H4 (cell line): ENCODE results near the gene DGKZ. TPM values are rescaled to one million over a fixed set of nuclear protein-coding genes. Genes with fewer than 3 reads are reported as not detected.

Experiments
- DNase-seq: peaks from one replicate; pipeline ENCODE4 v3.0.0-alpha.2; 2015; ENCODE audit warnings: low spot score
- total RNA-seq: library from RNA; depleted of rRNA; stranded (reverse); fragments of >200 nt; shearing (Covaris generic); gene quantifications from 2 replicates; pipeline ENCODE4 v1.2.3, GENCODE V29; 2014

Gene DGKZ
- total RNA-seq, 1 experiment from 2014 or later = 25.3 TPM

DNA sequence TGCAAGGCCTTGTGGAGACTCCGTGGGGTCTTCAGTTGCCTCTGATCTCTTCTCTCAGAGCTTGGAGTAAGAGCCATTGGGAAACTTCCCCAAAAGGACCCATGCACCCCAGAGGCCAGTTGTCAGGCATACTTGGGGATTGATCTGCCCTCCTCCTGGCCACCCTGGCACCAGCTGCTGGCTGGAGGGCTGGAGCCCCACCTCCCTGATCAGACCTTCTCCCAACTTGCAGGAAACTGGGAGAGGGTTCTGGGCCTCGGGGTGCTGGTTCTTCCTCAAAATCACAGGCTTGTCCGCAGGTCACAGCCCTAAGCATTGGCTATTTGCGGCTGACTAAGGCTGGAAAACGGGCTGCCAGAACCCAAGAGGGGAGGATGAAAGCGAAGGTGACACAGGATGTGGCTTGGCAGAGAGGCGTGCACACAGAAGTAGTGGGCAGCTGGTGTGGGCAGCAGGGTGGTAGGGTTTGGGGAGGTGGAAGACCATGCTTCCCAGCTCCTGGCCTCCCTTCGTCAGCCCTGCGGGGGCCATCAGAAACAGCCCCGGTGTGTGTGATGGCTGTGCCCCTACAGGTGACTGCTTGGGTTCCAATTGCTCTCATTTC, 1.3 kb upstream of the DGKZ start:
- DNase-seq = no peak

DNA sequence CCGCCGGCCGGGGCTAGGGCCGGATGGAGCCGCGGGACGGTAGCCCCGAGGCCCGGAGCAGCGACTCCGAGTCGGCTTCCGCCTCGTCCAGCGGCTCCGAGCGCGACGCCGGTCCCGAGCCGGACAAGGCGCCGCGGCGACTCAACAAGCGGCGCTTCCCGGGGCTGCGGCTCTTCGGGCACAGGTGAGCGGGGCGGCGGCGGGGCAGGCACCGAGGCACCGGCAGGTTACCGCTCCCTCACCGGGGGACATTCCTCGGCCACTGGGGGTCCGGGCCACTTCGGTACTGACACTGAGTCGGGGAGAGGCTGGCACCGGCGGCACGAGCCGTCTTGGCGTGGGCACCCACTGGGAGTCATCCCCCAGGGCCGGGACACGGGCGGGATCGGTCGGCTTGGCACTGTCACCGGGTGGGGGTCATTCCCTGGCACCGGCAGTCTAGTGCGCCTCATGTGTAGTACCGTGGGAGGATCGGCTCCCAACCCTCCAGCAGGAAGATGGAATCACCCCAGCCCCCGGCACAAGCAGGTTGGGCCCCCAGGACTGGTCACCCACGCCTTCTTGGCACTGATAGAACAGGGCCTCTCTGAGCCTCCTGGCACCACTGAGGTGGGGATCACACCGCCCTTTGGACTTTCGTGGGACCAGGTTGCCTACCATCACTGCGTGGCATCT, 511 bp downstream of the DGKZ start:
- DNase-seq = no peak

DNA sequence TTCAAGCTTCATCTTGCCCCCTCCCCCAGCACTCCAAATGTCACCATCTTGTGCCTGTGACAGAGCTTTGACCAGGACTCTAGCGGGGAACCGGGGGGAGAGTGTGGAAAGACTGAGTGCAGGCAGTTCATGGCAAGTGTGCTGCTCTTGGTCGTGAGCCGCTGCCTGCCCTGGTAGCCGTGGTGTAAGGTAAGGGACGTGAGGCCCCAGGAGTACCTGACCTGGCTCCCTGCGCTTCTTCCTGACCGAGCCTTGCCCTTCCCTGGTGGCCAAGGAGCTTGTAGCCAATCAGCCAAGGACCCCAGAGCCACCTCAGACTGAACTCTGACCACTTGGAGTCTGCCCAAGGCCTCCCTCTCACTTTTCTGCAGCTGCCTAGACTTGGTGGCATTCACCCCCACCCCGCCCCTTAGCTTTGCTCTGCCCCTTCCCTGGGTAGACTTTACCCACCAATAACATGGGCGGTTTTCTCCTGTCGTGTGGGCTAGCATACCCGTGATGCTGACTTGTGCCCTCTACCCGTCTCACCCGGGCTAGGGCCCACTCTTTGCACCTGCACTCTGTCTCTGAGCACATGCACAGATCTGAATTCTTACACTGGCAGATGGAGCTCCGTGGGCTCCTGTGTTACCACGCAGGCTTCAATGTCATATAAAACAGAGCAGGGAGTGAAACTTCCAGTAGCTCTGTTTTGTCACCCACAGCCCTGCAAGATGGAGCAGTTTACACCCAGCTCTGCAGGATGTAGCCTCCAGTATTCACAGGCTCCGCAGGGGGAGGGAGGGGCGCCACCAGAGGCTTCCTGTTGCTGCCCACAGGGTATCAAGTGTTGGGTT, 1.5 kb downstream of the DGKZ start:
- no peak for DNase-seq

GRCh38 chr11:46350695-46351094, 3.4 kb downstream of the DGKZ start:
- no peak for DNase-seq

GRCh38 chr11:46351148-46351547, 3.9 kb downstream of the DGKZ start:
- DNase-seq = no peak

DNA sequence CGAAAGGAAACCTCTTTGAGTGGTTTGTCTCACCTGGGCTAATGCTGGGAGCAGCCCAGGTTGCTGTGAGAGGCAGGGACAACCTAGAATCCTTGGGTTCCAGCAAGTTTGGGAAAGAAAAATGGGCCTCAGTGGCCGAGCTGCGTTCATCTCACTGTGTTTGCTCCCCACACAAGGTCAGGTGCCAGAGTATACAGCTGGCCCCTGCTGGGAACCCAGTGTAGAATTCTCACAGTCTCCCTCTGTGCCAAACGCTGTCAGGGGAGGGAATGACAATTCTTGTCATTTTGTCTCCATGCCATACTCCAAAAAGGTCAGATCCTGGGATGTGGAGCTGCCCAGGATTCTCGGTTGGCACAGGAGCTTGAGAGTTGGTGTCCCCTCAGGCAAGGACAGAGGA, 4.3 kb downstream of the DGKZ start:
- no peak for DNase-seq

DNA sequence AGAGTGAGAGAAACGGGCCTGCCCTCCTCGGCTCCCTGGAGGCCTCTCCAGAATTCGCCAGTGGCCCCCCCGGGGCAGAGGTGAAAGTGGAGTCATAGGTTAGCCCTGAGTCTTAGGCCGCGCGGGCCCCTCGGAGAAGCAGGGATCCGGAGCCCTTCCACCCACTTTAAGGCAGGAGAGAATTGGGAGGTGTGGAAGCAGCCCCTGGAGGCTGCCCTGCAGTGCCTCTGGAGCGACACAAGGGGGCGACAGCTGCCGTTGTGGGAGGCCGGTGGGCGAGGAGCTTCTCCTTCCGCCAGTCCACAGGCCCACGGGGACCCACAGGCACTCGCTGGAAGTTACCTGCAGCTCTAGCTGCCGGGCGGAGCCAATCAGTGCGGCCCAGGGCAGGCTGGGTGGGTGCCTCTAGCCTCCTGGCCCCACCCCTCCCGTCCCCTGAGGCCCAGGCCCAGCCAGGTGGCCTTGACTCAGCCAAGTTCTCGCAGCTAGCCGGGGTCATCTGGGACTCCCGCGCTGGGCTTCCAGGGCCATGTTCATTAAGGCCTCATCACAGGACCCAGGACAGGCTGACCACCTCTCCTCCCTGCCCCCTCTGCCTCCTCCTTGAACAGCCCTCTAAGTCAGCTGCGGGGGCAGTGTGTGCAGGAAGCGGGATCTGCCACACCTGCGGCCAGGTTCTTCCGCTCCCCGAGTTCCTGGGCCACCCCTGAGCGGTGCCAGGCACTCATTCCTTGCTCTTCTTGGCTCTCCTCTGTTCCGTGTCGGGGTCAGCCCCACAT, 5.0 kb downstream of the DGKZ start:
- DNase-seq = no peak

DNA sequence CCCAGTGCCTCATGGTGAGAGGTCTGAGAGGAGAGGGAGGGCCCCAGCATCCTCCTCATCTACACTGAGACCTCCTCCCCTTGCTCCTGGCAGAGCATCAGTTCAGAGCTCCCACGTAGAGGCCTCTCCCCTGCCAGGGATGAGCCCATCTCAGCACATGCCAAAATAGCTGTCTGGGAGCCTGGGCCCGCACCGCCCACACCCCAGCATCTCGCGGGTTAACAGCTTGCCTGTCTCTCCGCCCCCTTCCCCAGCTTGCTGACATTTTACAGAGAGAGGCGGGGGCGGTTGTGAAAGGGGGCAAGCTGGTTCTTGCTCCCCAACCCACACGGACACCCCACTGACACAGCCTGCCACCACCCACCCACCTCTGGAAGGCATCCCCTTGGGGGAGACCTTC, 6.4 kb downstream of the DGKZ start:
- DNase-seq = no peak

DNA sequence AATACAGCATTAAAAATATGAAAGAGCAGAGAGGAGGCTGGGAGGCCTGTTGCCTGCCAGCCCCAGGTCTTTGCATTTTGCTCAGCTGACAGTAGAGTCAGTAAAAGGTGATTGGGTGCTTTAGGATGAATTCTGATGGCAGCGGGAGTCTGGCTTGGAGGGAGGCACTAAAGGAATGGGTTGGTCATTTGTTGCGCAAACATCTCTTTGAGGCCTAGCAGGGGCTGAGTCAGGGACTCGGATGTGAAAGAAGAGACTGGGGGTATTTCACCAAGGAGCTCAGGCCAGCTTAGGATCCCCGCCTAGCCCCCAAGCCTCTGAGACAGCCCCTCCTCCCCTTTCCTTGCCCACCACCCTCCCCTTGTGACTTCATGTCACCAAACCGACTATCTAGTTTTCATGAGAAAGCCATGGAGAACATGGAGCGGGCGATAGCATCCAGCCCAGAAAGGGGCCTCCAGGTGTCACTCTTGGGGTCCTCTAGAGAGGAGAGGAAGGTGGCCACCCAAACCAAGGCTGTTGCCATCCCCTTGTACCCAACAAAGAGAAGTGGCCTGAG, 9.7 kb downstream of the DGKZ start:
- no peak for DNase-seq

GRCh38 chr11:46357483-46357936, 10.2 kb downstream of the DGKZ start:
- DNase-seq = no peak

DNA sequence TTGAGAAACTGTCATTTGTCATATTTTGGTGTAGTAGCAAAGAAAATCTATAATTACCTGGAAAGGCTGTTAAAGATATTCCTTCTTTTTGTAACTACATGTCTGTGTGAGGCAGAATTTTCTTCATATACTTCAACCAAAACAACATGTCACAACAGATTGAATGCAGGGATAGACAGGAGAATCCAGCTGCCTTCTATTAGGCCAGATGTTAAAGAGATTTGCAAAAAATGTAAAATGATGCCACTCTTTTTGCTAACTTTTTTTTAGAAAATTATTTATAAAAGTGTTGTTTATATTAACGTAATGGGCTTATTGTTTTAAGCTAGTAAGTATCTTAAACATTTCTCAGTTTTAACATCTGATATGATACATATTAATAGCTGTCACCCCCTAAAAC, 12.7 kb downstream of the DGKZ start:
- no peak for DNase-seq

- DNase-seq = no peak
Observed at GRCh38 chr11:46360878-46361277, 13.6 kb downstream of the DGKZ start.

- DNase-seq = no peak
Observed at GRCh38 chr11:46361283-46362155, 14.3 kb downstream of the DGKZ start.

GRCh38 chr11:46362156-46363030, 15.1 kb downstream of the DGKZ start:
- DNase-seq = no peak

- peak; percentile 56 for DNase-seq
Observed at GRCh38 chr11:46363031-46363407, 15.8 kb downstream of the DGKZ start.

DNA sequence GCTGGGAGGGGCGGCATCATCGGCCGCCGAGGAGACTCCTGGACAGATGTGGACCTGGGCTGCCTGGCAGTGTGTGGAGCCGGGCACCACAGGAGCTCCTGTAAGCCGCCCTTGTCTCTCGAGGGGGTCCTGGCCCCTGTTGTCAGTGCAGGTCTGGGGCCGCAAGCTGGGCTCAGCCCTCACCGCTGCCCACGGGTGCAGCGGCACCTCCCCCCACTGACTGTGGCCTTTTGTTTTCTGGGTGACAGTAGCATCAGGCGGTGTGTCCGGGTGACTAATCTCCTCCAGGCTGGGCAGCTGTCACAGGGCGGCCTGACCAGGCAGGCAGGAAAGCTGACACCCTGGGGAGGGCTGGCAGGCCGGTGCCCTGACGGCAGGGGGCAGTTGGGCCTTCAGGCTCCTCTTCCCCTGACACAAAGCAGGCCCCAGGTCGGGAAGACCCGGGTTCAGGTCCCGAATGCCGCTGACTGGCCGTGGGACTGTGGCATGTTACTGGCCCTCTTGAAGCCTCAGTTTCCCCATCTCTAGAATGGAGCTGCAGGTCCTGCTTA, 16.3 kb downstream of the DGKZ start:
- DNase-seq = peak; percentile 85

- no peak for DNase-seq
Observed at GRCh38 chr11:46364056-46364455, 16.8 kb downstream of the DGKZ start.

- no peak for DNase-seq
Observed at GRCh38 chr11:46364791-46365190, 17.5 kb downstream of the DGKZ start.

DNA sequence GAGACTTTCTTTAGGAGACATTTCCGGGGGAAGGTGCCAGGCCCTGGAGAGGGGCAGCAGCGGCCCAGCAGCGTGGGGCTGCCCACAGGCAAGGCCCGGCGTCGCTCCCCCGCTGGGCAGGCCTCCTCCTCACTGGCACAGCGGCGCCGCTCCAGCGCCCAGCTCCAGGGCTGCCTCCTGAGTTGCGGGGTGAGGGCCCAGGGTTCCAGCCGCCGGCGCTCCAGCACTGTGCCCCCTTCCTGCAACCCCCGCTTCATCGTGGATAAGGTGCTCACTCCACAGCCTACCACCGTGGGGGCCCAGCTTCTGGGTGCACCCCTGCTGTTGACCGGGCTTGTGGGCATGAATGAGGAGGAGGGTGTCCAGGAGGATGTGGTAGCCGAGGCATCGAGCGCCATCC, 19.0 kb downstream of the DGKZ start:
- DNase-seq = no peak
